Vagina (tissue), 2 donors: Measurements from ENCODE around the gene CD248.

Experiments
- CTCF ChIP-seq, 3 experiments: fragments of 450-650 bp in 2 of 3; fragments of 200-600 bp in 1 of 3; sonication (generic) in 1 of 3; IDR thresholded peaks; one replicate each; pipeline ENCODE4 v1.5.1; 2017 to 2019; ENCODE audit warnings: antibody characterized with exemption in 3 of 3, mild to moderate bottlenecking in 2 of 3, moderate library complexity in 2 of 3
- POLR2A ChIP-seq, 2 donors: fragments of 450-650 bp; IDR thresholded peaks; one replicate each; pipeline ENCODE4 v1.6.1; 2017; ENCODE audit warnings: antibody characterized with exemption in 2 of 2, mild to moderate bottlenecking in 2 of 2, moderate library complexity in 2 of 2
- POLR2AphosphoS5 ChIP-seq, 2 donors: sonication (generic); formaldehyde crosslinking; IDR thresholded peaks; one replicate each; pipeline ENCODE4 v1.9.0; 2017; ENCODE audit warnings: antibody characterized with exemption in 2 of 2, mild to moderate bottlenecking in 2 of 2, low read depth in 1 of 2; ENCODE audit not compliant: insufficient read depth in 1 of 2

- TF ChIP-seq CTCF (IDR thresholded peaks at IDR 0.05) = no peak
- no peak for TF ChIP-seq POLR2A (IDR thresholded peaks at IDR 0.05)
- no peak for TF ChIP-seq POLR2AphosphoS5 (IDR thresholded peaks at IDR 0.05; ENCODE audit: insufficient read depth in 1 of 2, low read depth in 1 of 2)
These were observed 17.2 kb upstream of the CD248 start for GRCh38 chr11:66333896-66334604.
